HepG2 (cell line): ENCODE measurements around the gene DSEL.

Source experiments
- CEBPB ChIP-seq: IDR thresholded peaks from 2 replicates; pipeline ENCODE4 v1.6.1; 2011; ENCODE audit warnings: low read depth, low read length, improper control_type of control experiment, borderline replicate concordance
- CSRNP2 ChIP-seq: sonication (generic); formaldehyde crosslinking; conservative IDR thresholded peaks from 2 replicates; pipeline ENCODE4 v1.8.0; 2022; ENCODE audit warnings: low read depth, missing genetic modification reagents
- NR2F2 ChIP-seq: IDR thresholded peaks from 2 replicates; pipeline ENCODE4 v1.6.1; 2012; ENCODE audit warnings: low read depth, inconsistent platforms, borderline replicate concordance
- ZC3H4 ChIP-seq: sonication (generic); formaldehyde crosslinking; IDR thresholded peaks from 2 replicates; pipeline ENCODE4 v1.4.0; 2020; ENCODE audit warnings: missing genetic modification reagents, borderline replicate concordance
- ZNF274 ChIP-seq: sonication (generic); formaldehyde crosslinking; IDR thresholded peaks from 2 replicates; pipeline ENCODE4 v1.5.1; 2020; ENCODE audit warnings: mild to moderate bottlenecking, missing genetic modification reagents
- TF ChIP-seq, protein P1 (sequence below): sonication (generic); formaldehyde crosslinking; conservative IDR thresholded peaks from 2 replicates; pipeline ENCODE4 v1.4.0; 2020; ENCODE audit warnings: mild to moderate bottlenecking, missing genetic modification reagents, moderate library complexity
- TF ChIP-seq, protein P2 (sequence below), 2 experiments: IDR thresholded peaks; 2 replicates each; pipeline ENCODE4 v1.6.1; 2011 to 2012; ENCODE audit warnings: low read length in 2 of 2, borderline replicate concordance in 1 of 2, low read depth in 1 of 2, mild to moderate bottlenecking in 1 of 2, moderate library complexity in 1 of 2
- TF ChIP-seq, protein P3 (sequence below): sonication (generic); formaldehyde crosslinking; IDR thresholded peaks from 2 replicates; pipeline ENCODE4 v1.5.0; 2020; ENCODE audit warnings: mild to moderate bottlenecking, missing genetic modification reagents, moderate library complexity

DNA sequence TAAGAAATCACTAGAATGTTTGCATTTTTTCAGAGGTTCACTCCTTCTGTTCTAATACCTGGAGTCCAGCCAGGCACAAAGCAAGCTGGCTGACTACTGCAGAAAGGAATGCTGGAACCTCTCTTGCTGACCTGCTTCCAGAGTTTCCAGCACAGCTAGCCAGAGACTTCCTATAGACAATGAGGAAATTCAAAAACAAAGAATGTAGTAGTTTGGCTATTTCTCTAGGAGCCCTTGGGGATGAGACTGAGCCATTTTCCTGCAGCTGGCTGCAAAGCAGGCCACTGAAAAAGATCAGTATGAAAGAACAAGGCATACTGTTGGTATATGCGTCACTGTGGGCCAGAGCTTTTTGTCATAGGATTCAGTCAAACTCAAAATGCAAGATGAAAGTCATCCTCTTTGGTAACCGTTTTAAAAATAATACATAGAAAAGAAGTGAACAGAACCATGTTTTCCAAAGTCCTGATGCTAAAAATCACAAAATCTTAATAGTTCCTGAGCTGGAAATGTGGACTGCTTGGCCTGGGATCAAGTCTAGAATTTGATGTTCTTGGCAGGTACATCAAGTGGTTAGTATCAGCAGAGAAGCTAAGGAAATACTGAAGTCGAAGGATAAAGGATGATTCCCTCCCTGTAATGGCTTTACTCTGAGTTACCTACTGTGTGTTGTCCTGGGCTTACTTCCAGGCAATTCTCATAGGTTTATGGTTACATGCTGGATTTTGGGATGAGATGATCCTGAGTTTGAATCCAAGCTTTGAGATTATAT, 9.0 kb upstream of the DSEL start:
- TF ChIP-seq CEBPB, result no peak
- TF ChIP-seq, protein P1, sequence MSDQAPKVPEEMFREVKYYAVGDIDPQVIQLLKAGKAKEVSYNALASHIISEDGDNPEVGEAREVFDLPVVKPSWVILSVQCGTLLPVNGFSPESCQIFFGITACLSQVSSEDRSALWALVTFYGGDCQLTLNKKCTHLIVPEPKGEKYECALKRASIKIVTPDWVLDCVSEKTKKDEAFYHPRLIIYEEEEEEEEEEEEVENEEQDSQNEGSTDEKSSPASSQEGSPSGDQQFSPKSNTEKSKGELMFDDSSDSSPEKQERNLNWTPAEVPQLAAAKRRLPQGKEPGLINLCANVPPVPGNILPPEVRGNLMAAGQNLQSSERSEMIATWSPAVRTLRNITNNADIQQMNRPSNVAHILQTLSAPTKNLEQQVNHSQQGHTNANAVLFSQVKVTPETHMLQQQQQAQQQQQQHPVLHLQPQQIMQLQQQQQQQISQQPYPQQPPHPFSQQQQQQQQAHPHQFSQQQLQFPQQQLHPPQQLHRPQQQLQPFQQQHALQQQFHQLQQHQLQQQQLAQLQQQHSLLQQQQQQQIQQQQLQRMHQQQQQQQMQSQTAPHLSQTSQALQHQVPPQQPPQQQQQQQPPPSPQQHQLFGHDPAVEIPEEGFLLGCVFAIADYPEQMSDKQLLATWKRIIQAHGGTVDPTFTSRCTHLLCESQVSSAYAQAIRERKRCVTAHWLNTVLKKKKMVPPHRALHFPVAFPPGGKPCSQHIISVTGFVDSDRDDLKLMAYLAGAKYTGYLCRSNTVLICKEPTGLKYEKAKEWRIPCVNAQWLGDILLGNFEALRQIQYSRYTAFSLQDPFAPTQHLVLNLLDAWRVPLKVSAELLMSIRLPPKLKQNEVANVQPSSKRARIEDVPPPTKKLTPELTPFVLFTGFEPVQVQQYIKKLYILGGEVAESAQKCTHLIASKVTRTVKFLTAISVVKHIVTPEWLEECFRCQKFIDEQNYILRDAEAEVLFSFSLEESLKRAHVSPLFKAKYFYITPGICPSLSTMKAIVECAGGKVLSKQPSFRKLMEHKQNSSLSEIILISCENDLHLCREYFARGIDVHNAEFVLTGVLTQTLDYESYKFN (CRISPR knock-in tag), result no peak
- TF ChIP-seq, protein P2, sequence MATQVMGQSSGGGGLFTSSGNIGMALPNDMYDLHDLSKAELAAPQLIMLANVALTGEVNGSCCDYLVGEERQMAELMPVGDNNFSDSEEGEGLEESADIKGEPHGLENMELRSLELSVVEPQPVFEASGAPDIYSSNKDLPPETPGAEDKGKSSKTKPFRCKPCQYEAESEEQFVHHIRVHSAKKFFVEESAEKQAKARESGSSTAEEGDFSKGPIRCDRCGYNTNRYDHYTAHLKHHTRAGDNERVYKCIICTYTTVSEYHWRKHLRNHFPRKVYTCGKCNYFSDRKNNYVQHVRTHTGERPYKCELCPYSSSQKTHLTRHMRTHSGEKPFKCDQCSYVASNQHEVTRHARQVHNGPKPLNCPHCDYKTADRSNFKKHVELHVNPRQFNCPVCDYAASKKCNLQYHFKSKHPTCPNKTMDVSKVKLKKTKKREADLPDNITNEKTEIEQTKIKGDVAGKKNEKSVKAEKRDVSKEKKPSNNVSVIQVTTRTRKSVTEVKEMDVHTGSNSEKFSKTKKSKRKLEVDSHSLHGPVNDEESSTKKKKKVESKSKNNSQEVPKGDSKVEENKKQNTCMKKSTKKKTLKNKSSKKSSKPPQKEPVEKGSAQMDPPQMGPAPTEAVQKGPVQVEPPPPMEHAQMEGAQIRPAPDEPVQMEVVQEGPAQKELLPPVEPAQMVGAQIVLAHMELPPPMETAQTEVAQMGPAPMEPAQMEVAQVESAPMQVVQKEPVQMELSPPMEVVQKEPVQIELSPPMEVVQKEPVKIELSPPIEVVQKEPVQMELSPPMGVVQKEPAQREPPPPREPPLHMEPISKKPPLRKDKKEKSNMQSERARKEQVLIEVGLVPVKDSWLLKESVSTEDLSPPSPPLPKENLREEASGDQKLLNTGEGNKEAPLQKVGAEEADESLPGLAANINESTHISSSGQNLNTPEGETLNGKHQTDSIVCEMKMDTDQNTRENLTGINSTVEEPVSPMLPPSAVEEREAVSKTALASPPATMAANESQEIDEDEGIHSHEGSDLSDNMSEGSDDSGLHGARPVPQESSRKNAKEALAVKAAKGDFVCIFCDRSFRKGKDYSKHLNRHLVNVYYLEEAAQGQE (IDR thresholded peaks at IDR 0.05; ENCODE audit: borderline replicate concordance in 1 of 2, low read depth in 1 of 2, low read length in 2 of 2), result no peak
- TF ChIP-seq, protein P3, sequence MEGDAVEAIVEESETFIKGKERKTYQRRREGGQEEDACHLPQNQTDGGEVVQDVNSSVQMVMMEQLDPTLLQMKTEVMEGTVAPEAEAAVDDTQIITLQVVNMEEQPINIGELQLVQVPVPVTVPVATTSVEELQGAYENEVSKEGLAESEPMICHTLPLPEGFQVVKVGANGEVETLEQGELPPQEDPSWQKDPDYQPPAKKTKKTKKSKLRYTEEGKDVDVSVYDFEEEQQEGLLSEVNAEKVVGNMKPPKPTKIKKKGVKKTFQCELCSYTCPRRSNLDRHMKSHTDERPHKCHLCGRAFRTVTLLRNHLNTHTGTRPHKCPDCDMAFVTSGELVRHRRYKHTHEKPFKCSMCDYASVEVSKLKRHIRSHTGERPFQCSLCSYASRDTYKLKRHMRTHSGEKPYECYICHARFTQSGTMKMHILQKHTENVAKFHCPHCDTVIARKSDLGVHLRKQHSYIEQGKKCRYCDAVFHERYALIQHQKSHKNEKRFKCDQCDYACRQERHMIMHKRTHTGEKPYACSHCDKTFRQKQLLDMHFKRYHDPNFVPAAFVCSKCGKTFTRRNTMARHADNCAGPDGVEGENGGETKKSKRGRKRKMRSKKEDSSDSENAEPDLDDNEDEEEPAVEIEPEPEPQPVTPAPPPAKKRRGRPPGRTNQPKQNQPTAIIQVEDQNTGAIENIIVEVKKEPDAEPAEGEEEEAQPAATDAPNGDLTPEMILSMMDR (CRISPR knock-in tag), result no peak
- TF ChIP-seq ZNF274, result no peak
- no peak for TF ChIP-seq ZC3H4 (CRISPR knock-in tag)
- no peak for TF ChIP-seq NR2F2
- no peak for TF ChIP-seq CSRNP2
